GM13976 (cell line): ENCODE measurements around the gene GALNT9.

Experiments used
- DNase-seq: peaks from one replicate; pipeline ENCODE4 v3.0.0; 2012; ENCODE audit warnings: low spot score
- in situ Hi-C: fragments of 300-500 bp; cut with MboI; formaldehyde crosslinking; loops from one replicate; pipeline ENCODE4 v1.12.0; 2022; ENCODE audit warnings: low sequenced_read_pairs, mixed read lengths, inconsistent platforms; ENCODE audit not compliant: unreplicated experiment
- TF ChIP-seq, protein P1 (sequence below): IDR thresholded peaks from 2 replicates; pipeline ENCODE4 v1.5.1; 2012; ENCODE audit warnings: borderline replicate concordance, mild to moderate bottlenecking; ENCODE audit not compliant: insufficient read depth; ENCODE audit errors: extremely low read depth, missing control alignments, control extremely low read depth

Gene GALNT9

DNA sequence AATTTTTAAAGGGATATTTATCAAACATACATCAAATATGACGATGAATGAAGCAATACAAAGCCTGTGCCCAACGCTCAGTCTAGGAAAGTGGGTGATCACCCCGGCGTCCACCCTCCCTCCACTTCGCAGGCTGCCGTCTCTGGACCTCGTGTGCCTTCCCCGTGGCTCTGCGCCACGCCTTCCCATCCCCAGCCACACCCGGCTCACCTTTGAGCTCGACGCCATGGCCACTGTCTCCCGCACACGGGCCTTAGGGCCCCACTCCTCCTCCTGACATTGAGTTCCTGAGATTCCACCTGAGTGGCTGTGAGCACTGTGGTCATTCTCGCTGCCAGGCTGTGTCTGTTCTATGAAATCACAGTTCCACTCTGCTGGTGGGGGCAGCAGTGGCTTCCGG, 56.7 kb downstream of the GALNT9 start:
- no peak for DNase-seq
- in situ Hi-C loops, result no loop called here
- TF ChIP-seq, protein P1, sequence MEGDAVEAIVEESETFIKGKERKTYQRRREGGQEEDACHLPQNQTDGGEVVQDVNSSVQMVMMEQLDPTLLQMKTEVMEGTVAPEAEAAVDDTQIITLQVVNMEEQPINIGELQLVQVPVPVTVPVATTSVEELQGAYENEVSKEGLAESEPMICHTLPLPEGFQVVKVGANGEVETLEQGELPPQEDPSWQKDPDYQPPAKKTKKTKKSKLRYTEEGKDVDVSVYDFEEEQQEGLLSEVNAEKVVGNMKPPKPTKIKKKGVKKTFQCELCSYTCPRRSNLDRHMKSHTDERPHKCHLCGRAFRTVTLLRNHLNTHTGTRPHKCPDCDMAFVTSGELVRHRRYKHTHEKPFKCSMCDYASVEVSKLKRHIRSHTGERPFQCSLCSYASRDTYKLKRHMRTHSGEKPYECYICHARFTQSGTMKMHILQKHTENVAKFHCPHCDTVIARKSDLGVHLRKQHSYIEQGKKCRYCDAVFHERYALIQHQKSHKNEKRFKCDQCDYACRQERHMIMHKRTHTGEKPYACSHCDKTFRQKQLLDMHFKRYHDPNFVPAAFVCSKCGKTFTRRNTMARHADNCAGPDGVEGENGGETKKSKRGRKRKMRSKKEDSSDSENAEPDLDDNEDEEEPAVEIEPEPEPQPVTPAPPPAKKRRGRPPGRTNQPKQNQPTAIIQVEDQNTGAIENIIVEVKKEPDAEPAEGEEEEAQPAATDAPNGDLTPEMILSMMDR, result no peak

DNA sequence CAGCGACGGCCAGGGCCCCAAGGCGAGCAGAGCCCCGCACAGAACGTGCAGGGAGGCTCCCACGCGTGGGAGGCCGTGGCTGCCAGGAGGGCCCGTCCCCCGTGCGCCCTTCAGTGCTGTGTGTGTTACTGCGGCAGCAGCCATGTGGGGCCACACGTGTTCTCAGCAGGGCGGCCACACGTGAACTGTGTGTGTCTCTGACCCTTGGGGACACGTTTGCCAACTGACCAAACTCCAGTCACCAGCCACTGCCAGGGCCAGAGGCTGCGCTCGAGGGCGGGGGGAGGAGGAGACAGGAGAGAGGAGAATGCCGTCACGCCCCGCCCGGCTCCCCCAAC, 57.7 kb downstream of the GALNT9 start:
- TF ChIP-seq, protein P1, result no peak
- DNase-seq, result no peak
- in situ Hi-C loops, result no loop called here

DNA sequence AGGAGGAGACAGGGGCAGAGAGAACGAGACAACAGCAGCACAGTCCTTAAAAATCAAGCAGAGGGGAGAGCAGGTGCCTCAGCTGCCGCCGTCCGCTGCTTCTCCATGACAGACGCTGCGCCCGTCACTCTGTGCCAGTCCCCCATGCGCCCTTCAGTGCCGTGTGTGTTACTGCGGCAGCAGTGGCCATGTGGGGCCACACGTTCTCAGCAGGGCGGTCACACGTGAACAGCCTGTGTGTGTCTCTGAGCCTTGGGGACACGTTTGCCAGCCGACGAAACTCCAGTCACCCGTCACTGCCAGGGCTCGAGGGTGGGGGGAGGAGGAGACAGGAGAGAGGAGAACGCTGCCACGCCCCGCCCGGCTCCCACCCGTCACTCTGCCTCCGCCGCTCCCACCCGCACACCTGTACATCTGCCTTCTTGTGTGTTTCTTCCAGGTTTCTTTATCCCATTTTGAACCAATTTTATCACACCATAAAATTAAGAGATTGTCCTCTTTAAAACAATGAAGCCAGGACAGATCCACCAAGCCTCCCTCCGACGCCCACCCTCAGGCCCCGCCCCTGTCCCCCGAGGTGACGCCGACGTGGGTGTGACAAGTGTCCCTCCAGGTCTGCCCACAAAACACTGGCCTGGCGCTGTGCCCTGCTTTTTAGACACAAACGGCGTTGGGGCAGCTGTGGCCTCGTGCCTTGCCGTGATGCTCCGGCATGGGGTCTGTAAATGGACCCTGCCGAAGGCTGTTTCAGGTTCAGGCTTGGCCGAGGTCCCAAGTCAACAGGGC, 58.2 kb downstream of the GALNT9 start:
- in situ Hi-C loops, result no loop called here
- TF ChIP-seq, protein P1, result no peak
- no peak for DNase-seq

DNA sequence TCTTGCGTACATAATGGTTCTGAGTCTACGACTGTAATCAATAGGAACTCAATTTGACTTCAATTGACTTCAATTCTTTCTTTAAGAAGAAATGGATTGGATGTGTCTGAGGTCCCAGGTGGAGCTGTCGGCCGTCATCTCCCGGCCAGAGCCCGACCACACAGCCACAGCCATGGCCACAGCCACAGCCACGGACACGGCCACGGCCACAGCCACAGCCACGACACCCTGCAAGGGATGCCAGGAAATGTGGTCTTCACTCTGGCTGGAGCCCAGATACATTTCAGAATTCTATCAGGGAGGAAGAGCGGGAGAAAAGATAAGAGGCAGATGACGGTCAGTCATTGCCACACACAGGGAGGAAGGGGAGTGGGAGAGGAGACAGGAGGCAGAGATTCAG, 58.9 kb downstream of the GALNT9 start:
- DNase-seq, result no peak
- TF ChIP-seq, protein P1, result no peak
- in situ Hi-C loops, result no loop called here

DNA sequence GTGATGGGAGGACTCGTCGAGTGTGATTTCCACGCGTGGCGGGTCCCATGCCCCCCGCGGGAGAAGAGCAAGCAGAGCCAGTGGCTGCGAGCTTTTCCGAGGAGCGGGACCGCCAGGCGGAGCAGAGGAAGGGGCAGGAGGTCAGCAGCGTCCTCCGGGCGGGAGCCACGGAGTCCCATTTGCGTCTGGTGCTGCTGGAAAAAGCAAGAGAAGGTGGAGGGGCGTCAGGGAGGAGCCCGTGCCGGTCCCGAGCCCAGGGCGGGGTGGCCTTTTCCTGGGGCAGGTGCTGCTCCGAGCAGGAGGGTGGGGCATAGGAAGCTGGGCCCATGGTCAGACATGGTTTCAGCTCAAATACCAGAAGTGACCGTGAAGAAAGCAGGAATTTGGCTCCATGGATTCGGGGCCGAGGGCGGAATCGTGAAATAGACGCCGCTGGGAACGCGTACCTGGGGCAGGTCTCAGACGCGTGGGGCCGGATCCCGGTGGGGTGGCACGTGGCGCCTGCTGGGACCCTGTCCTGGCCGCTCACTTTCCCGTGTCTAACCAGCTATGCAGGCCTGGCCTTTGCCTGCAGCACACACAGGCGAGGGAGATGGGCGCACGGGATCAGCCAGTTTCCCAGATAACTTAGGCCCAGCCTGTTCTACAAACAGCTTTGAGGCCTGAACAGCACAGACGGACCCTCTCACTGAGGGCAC, 60.0 kb downstream of the GALNT9 start:
- in situ Hi-C loops, result no loop called here
- TF ChIP-seq, protein P1, result no peak

DNA sequence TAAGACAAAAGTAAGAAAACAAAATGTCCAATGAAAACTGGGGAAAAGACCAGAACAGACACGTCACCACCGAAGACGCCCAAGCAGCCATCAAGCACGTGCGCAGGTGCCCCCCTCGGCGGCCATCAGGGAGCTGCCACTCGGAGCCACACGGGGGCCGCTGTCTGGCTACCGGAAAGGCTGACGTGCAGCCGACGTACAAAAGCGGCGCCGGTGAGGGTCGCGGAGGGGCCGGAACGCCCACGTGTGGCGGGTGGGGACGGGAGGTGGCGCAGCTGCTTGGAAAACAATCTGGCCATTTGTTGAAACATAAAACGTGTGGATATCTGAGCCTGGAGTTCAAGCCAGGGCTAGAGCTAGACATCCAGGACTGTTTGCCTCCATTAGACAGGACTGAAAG, 60.7 kb downstream of the GALNT9 start:
- no peak for DNase-seq
- TF ChIP-seq, protein P1, result no peak
- in situ Hi-C loops, result no loop called here

More for the DNA sequence above, 60.0 kb downstream of the GALNT9 start:
- no peak for DNase-seq
